Cardiac fibroblast (primary cell): ENCODE data around the gene SYTL2.
A peak's percentile ranks its signal among the peaks of the same experiment; 100 is the strongest.

Experiments
- DNase-seq, 2 donors: peaks; one replicate each; pipeline versions ENCODE4 v3.0.0 to v3.0.0-alpha.2; 2010; ENCODE audit warnings: low read depth in 2 of 2
- H3K4me3 ChIP-seq, 2 donors: replicated peaks in 1 of 2; 1 replicate in 1 of 2; 2 replicates in 1 of 2; pipeline ENCODE4 v1.5.1; 2011; ENCODE audit warnings: low read depth in 2 of 2, low read length in 2 of 2, mild to moderate bottlenecking in 2 of 2, moderate library complexity in 1 of 2
- CTCF ChIP-seq: IDR thresholded peaks from one replicate; pipeline ENCODE4 v1.5.1; 2011; ENCODE audit warnings: low read depth, mild to moderate bottlenecking, low read length, inconsistent platforms

The SYTL2 gene

GRCh38 chr11:85735876-85736460, 75.0 kb downstream of the SYTL2 start:
- no peak overlapping the region for H3K4me3 ChIP-seq
- peak in 1 of 2 donors; percentile 17 for DNase-seq
- TF ChIP-seq CTCF: no peak

DNA sequence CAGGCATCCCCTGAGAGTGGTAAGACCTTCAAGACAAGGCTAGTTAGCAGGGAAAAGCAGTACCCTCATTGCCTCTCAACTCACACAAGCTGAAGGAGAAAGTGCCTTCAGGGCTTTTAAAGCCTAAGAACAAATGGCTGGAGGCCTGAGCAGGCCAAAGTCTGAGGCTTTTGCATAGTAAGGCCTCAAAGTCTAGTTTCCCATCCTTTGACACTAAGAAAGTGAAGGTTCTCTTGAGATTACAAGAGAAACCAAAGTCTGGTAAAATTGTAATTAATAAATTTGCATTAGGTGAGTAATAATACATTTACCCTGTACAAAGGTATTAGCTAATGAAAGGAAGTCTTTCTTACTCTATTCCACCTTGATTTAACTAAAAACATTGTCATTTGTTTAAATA, 78.0 kb downstream of the SYTL2 start:
- no peak for DNase-seq
- no peak overlapping the region for H3K4me3 ChIP-seq
- TF ChIP-seq CTCF: no peak

- no peak overlapping the region for H3K4me3 ChIP-seq
- no peak for TF ChIP-seq CTCF
- no peak for DNase-seq
Measured at GRCh38 chr11:85726381-85726780, 84.6 kb downstream of the SYTL2 start.

DNA sequence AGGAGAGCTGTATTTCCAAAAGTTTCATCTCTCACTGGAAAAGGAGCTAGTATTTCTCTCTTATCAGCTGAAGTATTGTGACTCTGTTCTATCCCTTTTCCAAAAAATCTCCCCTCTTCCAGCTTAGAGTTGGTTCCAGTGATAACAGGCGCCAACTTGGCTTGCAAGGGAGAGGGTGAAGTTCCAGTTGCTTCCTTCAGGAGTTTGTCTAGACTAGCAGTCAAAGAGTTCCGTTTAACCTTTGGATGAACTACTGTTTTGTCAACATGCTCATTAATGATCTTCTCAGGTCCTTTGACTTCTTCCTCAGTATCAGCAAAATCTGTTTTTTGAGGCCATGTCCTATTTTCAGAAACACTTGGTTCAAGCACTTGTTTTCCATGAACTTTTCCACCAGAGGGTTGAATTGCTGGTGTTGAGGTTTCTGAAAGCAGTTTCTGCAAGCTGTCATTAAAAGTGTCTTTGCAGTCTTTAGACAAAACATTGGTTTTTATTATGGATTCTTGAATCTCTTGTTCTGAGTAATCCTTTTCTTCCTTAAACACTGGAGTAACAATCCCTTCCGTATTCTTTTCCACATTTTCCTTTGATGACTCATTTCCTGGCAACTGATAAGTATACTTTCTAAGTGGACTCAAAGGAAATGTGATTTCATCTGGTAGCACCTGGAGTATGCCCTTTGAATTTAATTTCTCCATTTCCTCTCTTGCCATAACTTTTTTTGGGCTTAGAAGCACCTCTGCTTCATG, 85.3 kb downstream of the SYTL2 start:
- peak; percentile 13 for TF ChIP-seq CTCF
- peak; percentile 82 to 91 for DNase-seq
- H3K4me3 ChIP-seq: no peak overlapping the region

DNA sequence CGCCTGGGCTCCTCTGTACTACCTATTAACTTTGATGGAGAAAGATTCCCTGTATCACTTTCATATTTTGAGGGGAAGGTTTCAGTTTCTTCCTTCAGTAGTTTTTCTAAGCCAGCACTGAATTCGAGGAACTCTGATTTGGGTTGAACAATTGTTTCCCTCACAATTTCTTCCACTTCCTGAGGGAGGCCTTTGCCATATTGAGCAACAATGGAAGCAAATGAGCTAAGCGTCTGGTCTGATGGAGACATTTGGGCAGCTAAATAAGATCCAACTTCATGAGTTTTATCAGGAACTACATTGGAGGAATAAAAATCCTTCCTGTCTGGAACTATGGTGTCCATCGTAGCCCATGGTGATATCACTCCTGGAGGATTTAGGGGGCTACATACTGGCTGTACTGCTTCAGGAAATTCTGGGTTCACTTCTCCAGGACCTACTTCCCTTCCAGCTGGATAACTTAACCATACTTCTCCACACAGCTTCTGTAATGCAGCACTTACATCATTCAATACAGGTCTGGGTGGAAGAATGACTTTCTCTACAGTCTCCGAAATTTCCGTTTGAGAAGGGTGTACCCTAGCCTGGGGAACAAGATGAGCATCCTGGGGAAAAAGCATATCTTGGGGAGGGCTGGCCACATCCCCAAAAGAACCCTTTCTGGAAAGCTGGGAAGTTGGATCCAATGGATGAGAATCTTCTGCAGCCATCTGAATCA, 86.0 kb downstream of the SYTL2 start:
- H3K4me3 ChIP-seq: no peak overlapping the region
- no peak for TF ChIP-seq CTCF
- peak; percentile 27 to 62 for DNase-seq

GRCh38 chr11:85723088-85723487, 87.9 kb downstream of the SYTL2 start:
- H3K4me3 ChIP-seq: no peak overlapping the region
- no peak for TF ChIP-seq CTCF
- DNase-seq: no peak
